HFF-Myc (cell line): ENCODE results near the gene PLCL1.

Source experiments
- DNase-seq: peaks from one replicate; pipeline ENCODE4 v3.0.0-alpha.2; 2011; ENCODE audit warnings: low read depth; ENCODE audit errors: extremely low read depth
- H3K4me3 ChIP-seq: replicated peaks from 2 replicates; pipeline ENCODE4 v1.5.1; 2011; ENCODE audit warnings: low read depth, mild to moderate bottlenecking, control low read depth, low read length
- CTCF ChIP-seq: IDR thresholded peaks from 2 replicates; pipeline ENCODE4 v1.5.1; 2012; ENCODE audit warnings: mild to moderate bottlenecking, low read depth, low read length, control low read depth; ENCODE audit errors: missing control alignments

PLCL1 gene

DNA sequence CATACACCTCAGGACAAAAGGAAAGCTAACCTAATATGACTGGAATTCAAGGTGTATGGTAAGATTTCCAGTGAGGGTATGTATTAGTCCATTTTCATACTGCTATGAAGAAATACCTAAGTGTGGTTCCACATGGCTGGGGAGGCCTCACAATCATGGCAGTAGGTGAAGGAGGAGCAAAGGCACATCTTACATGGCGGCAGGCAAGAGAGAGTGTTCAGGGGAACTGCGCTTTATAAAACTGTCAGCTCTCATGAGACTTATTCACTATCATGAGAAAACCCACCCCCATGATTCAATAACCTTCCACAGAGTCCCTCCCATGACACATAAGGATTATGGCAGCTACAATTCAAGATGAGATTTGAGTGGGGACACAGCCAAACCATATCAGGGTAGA is 186.0 kb downstream of the PLCL1 start:
- no peak overlapping the region for H3K4me3 ChIP-seq
- no peak for DNase-seq
- no peak for TF ChIP-seq CTCF

DNA sequence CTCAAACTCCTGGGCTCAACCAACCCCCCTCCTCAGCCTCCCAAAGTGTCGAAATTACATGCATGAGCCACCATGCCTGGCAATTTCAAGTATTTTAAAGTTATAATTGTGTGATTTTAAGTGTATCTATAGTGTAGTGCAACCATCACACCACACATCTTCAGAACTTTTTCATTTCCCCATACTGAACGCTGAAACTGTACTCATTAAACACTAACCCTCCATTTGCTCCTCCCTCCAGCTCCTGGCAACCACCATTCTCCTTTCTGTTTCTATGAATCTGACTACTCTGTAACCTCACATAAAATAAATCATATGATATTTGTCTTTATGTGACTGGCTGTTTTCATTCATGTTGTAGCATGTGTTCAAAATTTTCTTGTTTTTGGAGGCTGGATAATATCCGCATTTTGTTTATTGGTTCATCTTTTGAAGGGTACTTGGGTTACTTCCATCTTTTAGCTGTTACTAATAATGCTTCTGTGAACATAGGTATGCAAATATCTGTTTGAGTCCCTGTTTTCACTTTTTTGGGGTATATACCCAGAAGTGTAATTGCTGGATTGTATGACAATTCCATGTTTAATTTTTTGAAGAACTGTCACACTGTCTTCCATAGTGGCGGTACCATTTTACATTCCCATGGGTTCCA is 188.2 kb downstream of the PLCL1 start:
- H3K4me3 ChIP-seq: no peak overlapping the region
- no peak for DNase-seq
- no peak for TF ChIP-seq CTCF

GRCh38 chr2:197993363-197993762 is 189.0 kb downstream of the PLCL1 start:
- no peak for DNase-seq
- H3K4me3 ChIP-seq: no peak overlapping the region
- TF ChIP-seq CTCF: no peak

- H3K4me3 ChIP-seq: no peak overlapping the region
- no peak for DNase-seq
- no peak for TF ChIP-seq CTCF
Measured at GRCh38 chr2:197993830-197994229, 189.4 kb downstream of the PLCL1 start.

DNA sequence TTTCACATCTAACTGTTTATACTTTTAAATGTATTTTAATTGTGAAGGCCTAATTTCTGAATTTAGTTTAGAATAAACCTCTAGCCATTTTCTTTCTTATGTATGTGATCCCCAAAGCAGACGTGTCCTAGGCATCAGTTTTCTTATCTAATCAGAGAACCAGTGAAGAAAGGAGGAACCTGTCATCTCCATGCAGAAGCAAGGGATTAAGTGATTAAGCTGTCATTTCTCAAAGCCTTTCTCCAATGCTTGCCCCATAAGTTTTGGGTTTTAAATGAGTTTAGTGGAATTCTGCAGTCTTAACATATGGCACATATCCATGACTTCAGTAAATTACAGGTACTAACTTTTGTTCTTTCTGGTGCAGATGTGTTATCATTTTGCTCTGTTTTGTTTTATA is 190.4 kb downstream of the PLCL1 start:
- no peak overlapping the region for H3K4me3 ChIP-seq
- TF ChIP-seq CTCF: no peak
- DNase-seq: no peak

DNA sequence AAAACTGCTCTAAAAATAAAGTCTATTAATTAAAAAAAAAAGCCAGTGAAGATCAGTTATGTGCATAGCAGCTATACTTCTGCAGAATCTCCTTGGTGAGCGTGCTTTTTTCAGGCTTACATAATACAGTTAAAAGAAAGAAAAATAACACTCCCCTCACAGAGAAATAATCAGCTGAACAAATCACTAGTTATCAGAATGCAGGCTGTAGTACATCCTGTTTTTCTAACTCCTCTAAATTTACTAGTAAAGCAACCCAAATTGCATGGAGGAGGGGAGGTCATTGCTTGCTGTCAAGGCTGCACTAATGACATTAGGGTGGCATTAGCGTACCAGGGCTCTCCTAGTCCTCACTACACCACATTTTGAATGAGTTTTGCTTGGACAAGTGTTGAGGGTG is 192.2 kb downstream of the PLCL1 start:
- no peak overlapping the region for H3K4me3 ChIP-seq
- DNase-seq: no peak
- no peak for TF ChIP-seq CTCF

DNA sequence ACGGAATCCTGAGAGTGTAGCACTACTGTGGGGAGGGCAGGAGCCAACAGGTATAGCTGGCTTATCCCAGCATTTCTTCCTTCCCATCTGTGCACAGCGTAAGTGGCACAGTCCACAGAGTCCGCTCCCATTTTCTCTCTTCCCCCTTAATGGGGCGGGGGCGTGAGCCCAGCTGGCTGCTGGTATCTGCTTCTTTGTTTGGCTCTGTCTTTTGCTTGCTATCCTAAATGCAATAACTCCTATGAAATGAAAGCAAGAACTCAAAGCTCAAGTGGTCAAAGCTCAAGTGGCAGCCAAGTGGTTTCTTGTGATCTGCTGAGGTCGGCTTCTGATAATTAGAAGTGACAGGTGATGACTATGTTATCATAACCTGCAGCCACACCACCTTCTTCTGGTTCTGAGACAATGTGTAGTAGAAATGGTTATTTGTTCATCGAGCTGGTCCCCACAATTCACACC is 192.7 kb downstream of the PLCL1 start:
- TF ChIP-seq CTCF: no peak
- DNase-seq: no peak
- H3K4me3 ChIP-seq: no peak overlapping the region
